HG03159 (cell line): ENCODE measurements around the gene BCAS3.
"Not testable (repeated sequence)": the region's sequence is repeated elsewhere in the genome, so short reads cannot be mapped to it uniquely, and the experiment has no call there.

ENCODE experiments used
- ATAC-seq: cut with Tn5 transposase; IDR thresholded peaks from one replicate; pipeline ENCODE4 v1.9.1; 2021; ENCODE audit warnings: mild to moderate bottlenecking, moderate library complexity; ENCODE audit not compliant: unreplicated experiment

The BCAS3 gene

GRCh38 chr17:60744355-60744966 is 66.8 kb downstream of the BCAS3 start:
- ATAC-seq: no peak

- no peak for ATAC-seq
These were observed 67.9 kb downstream of the BCAS3 start for GRCh38 chr17:60745544-60745943.

- no peak for ATAC-seq
These were observed 69.6 kb downstream of the BCAS3 start for GRCh38 chr17:60747069-60747808.

GRCh38 chr17:60748204-60748603 is 70.6 kb downstream of the BCAS3 start:
- no peak for ATAC-seq

DNA sequence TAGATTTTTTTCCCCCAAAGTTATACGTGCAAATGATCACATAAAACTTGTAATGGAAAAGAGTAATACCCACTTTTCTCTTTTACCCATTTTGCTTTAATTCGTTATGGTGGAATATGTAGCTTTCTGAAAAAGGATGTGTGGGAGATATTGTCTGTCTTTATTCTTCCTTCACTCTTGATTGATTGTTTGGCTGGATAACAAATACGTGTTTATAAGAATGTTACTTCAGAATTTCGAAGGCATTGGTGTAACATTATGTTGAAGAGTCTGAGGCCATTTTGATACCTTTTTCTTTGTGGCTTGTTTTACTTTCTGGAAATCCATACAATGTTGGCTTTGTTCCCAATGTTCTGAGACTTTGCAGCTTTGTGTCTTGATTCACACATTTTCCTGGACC is 71.4 kb downstream of the BCAS3 start:
- no peak for ATAC-seq

DNA sequence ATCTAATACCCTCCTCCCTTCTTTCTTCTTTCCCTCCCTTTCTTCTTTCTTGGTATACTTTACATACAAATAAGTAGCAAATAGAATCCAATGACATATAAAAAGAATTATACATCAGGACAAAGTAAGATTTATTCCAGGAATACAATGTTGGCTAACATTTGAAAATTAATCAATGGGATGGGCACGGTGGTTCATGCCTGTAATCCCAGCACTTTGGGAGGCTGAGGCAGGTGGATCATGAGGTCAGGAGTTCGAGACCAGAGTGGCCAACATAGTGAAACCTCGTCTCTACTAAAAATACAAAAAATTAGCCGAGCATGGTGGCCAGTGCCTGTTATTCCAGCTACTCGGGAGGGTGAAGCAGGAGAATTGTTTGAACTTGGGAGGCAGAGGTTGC is 72.1 kb downstream of the BCAS3 start:
- ATAC-seq: no peak

- no peak for ATAC-seq
These were observed 73.0 kb downstream of the BCAS3 start for GRCh38 chr17:60750640-60751039.

DNA sequence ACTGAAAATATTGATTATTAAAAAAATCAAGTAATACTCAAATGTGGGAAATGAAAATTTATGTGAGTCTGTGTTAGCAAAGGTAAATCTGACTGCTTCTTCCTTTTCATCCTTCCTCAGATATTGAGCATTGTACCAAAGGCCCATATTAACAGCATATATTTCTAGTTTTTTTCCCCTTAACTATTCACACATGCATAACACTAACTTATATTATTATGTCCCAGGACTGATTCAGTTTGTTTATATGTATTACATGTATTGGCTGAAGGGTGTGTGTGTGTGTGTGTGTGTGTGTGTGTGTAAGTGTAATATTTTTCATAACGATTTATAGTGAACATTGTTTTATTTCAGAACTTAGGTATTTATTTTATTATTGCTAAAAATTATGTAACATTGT is 74.2 kb downstream of the BCAS3 start:
- no peak for ATAC-seq

GRCh38 chr17:60752873-60753577 is 75.4 kb downstream of the BCAS3 start:
- no peak for ATAC-seq

DNA sequence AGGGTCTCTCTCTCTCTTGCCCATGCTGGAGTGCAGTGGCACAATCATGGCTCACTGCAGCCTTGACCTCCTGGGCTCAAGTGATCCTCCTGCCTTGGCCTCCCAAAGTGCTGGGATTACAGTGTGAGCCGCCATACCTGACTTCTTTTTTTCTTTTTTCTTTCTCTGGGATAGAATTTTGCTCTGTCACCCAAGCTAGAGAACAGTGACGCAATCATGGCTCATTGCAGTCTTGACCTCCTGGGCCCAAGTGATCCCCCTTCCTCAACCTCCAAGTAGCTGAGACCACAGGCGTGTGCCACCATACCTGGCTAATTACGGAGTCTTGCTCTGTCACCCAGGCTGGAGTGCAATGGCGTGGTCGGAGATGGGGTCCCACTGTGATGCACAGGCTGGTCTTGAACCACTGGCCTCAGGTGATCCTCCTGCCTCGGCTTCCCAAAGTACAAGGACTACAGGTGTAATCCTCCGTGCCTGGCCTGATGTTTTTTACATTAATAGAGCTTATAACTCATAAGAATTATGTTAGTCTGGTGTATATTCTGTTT is 76.5 kb downstream of the BCAS3 start:
- ATAC-seq: no peak

DNA sequence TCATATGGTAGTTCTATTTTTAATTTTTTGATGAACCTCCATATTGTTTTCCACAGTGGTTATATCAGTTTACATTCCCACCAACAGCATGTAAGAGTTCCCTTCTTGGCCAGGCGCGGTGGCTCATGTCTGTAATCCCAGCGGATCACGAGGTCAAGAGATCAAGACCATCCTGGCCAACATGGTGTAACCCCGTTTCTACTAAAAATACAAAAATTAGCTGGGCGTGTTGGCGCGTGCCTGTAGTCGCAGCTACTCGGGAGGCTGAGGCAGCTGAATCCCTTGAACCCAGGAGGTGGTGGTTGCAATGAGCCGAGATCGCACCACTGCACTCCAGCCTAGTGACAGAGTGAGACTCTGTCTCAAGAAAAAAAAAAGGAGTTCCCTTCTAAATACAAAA is 79.1 kb downstream of the BCAS3 start:
- not testable (repeated sequence) for ATAC-seq

- no peak for ATAC-seq
These were observed 79.8 kb downstream of the BCAS3 start for GRCh38 chr17:60757437-60757836.

- ATAC-seq: no peak
These were observed 82.1 kb downstream of the BCAS3 start for GRCh38 chr17:60759756-60760155.

- not testable (repeated sequence) for ATAC-seq
These were observed 83.7 kb downstream of the BCAS3 start for GRCh38 chr17:60761301-60761700.

- no peak for ATAC-seq
These were observed 89.1 kb downstream of the BCAS3 start for GRCh38 chr17:60766778-60767190.

DNA sequence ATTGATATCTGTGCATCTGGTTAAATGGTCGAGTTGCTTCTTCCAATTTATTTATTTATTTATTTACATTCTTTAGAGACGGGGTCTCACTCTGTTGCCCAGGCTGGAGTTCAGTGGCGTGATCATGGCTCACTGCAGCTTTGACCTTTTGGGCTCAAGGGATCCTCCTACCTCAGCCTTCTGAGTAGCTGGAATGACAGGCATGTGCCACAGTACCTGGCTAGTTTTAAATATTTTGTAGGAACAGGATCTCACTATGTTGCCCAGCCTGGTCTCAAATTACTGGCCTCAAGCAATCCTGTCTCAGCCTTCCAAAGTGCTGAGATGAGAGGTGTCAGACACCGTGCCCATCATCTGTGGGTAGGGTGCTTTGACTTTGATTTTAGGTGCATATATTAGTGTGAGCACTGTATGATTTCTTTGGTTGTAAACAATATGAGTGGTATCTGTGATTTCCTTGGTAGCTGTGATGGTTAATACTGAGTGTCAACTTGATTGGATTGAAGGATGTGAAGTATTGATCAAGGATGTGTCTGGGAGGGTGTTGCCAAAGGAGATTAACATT is 90.2 kb downstream of the BCAS3 start:
- no peak for ATAC-seq

DNA sequence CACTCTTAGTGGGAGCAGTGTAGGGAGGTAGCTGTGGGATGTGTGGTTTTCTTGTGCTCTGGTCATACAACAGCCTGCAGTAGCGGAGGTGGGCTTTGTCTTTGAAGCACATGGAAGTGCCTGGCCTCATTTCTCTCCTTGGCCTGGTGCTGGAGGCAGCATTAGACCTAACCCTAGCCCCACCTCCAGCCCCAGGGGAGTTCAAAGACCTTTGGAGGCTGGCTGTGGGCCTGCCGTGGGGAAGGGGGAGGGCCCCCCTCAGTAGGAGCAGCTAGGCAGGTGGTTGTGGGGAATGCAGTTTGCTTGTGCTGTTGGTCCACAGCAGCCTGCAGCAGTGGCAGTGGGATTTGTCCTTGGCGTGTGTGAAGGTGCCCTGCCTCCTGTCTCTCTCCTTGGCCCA is 91.7 kb downstream of the BCAS3 start:
- ATAC-seq: no peak

GRCh38 chr17:60770946-60771422 is 93.3 kb downstream of the BCAS3 start:
- no peak for ATAC-seq

- ATAC-seq: not testable (repeated sequence)
These were observed 94.0 kb downstream of the BCAS3 start for GRCh38 chr17:60771621-60772020.

- ATAC-seq: no peak
These were observed 95.9 kb downstream of the BCAS3 start for GRCh38 chr17:60773552-60773951.

DNA sequence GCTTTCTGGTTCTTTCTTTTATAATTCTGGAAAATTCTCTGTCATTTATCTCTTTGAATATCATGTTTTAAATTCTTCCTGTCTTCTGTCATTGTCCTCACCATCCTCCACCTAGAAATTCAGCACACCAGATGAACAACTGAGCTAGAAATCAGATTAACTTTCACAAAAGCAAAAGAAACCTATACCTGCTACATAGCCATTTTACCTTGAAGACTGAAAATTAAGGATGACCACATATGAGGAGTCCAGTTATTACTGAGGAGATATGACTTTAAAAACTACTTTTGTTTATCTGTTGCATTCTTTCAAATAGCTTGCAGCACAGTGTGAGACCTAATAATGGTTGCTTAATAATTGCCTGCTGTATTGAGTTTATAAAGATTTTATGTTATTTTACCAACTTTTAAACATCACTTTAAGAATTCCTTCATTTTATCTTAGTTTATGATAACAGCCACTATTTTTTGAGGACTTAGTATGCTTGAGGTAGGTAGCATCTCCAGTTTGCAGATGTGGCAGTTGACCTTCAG is 104.3 kb downstream of the BCAS3 start:
- ATAC-seq: no peak
